Glutamatergic neuron (in vitro differentiated cells): ENCODE results near the gene SARM1. TPM values are rescaled to one million over a fixed set of nuclear protein-coding genes. Genes with fewer than 3 reads are reported as not detected.

Experiments used
- DNase-seq: peaks from one replicate; pipeline ENCODE4 v3.0.0; 2022
- H3K27ac Mint-ChIP-seq: one replicate; pipeline ENCODE4 v1.8.0; 2020; ENCODE audit warnings: mild to moderate bottlenecking, mixed read lengths, inconsistent platforms; ENCODE audit not compliant: unreplicated experiment
- H3K27me3 Mint-ChIP-seq: one replicate; pipeline ENCODE4 v1.8.0; 2020; ENCODE audit warnings: mild to moderate bottlenecking, moderate library complexity, mixed read lengths, inconsistent platforms; ENCODE audit not compliant: unreplicated experiment
- H3K36me3 Mint-ChIP-seq: one replicate; pipeline ENCODE4 v1.8.0; 2020; ENCODE audit warnings: mild to moderate bottlenecking, mixed read lengths, inconsistent platforms; ENCODE audit not compliant: unreplicated experiment
- H3K4me1 Mint-ChIP-seq: one replicate; pipeline ENCODE4 v1.8.0; 2020; ENCODE audit warnings: mild to moderate bottlenecking, low read depth, mixed read lengths, inconsistent platforms; ENCODE audit not compliant: unreplicated experiment
- H3K4me3 Mint-ChIP-seq: one replicate; pipeline ENCODE4 v1.8.0; 2020; ENCODE audit warnings: mild to moderate bottlenecking, mixed read lengths, inconsistent platforms; ENCODE audit not compliant: unreplicated experiment
- H3K9me3 Mint-ChIP-seq: one replicate; pipeline ENCODE4 v1.8.0; 2020; ENCODE audit warnings: mild to moderate bottlenecking, moderate library complexity, mixed read lengths, inconsistent platforms; ENCODE audit not compliant: unreplicated experiment
- CTCF ChIP-seq: fragments of 200-600 bp; sonication (generic); IDR thresholded peaks from one replicate; pipeline ENCODE4 v1.5.0; 2021; ENCODE audit not compliant: partially characterized antibody, unreplicated experiment
- total RNA-seq: library from RNA; stranded (reverse); fragmentation: NEBNext Ultra II Directional; extraction: Animal tissue kit (Norgen Biotek cat#: 25700); gene quantifications from one replicate; pipeline ENCODE4 v1.2.1, GENCODE V29; 2021; ENCODE audit not compliant: unreplicated experiment

Gene SARM1
- total RNA-seq, 1 donor from 2014 or later: 100 TPM

GRCh38 chr17:28379814-28380801, 8.6 kb downstream of the SARM1 start:
- Mint-ChIP-seq H3K4me1 (peaks cover 17% of the 10 kb centered on the region), H3K36me3 (peaks cover 22% of the 10 kb centered on the region), H3K9me3 (peaks cover 12% of the 10 kb centered on the region), H3K27ac (no peak overlapping the region), H3K27me3 (peaks cover 21% of the 10 kb centered on the region), H3K4me3 (peak overlapping the region; percentile 21)
- TF ChIP-seq CTCF: no peak
- DNase-seq: no peak

GRCh38 chr17:28381141-28381825, 9.8 kb downstream of the SARM1 start:
- H3K27me3 Mint-ChIP-seq: peaks cover 24% of the 10 kb centered on the region
- peaks cover 17% of the 10 kb centered on the region for H3K4me1 Mint-ChIP-seq
- peak overlapping the region; percentile 77 for H3K4me3 Mint-ChIP-seq
- H3K36me3 Mint-ChIP-seq: peaks cover 22% of the 10 kb centered on the region
- peak; percentile 76 for DNase-seq
- H3K27ac Mint-ChIP-seq: no peak overlapping the region
- TF ChIP-seq CTCF: peak; percentile 39
- peaks cover 12% of the 10 kb centered on the region for H3K9me3 Mint-ChIP-seq

- no peak overlapping the region for H3K27ac Mint-ChIP-seq
- no peak for DNase-seq
- H3K4me1 Mint-ChIP-seq: peaks cover 17% of the 10 kb centered on the region
- peaks cover 24% of the 10 kb centered on the region for H3K27me3 Mint-ChIP-seq
- peaks cover 26% of the 10 kb centered on the region for H3K36me3 Mint-ChIP-seq
- no peak for TF ChIP-seq CTCF
- H3K4me3 Mint-ChIP-seq: peak overlapping the region; percentile 52
- H3K9me3 Mint-ChIP-seq: peaks cover 10% of the 10 kb centered on the region
Measured at GRCh38 chr17:28384281-28385036, 13.0 kb downstream of the SARM1 start.

GRCh38 chr17:28385037-28385400, 13.5 kb downstream of the SARM1 start:
- no peak for DNase-seq
- no peak for TF ChIP-seq CTCF
- Mint-ChIP-seq H3K27me3 (peaks cover 24% of the 10 kb centered on the region), H3K4me1 (peaks cover 17% of the 10 kb centered on the region), H3K27ac (no peak overlapping the region), H3K36me3 (peaks cover 30% of the 10 kb centered on the region), H3K9me3 (peaks cover 10% of the 10 kb centered on the region), H3K4me3 (no peak overlapping the region)
